Type B pancreatic cell (in vitro differentiated cells): ENCODE data around the gene AQP12A. TPM values are rescaled to one million over a fixed set of nuclear protein-coding genes. Genes with fewer than 3 reads are reported as not detected.
A peak's percentile ranks its signal among the peaks of the same experiment; 100 is the strongest.

Source experiments
- DNase-seq: peaks from one replicate; pipeline ENCODE4 v3.0.0; 2021; ENCODE audit warnings: mixed read lengths; ENCODE audit not compliant: unreplicated experiment; ENCODE audit errors: extremely low spot score
- H3K27ac Mint-ChIP-seq: 2 replicates; pipeline ENCODE4 v1.8.0; 2021; ENCODE audit warnings: mild to moderate bottlenecking, mixed read lengths
- H3K27me3 Mint-ChIP-seq: 2 replicates; pipeline ENCODE4 v1.8.0; 2021; ENCODE audit warnings: mixed read lengths
- H3K36me3 Mint-ChIP-seq: 2 replicates; pipeline ENCODE4 v1.8.0; 2021; ENCODE audit warnings: mixed read lengths
- H3K4me1 Mint-ChIP-seq: one replicate; pipeline ENCODE4 v1.8.0; 2021; ENCODE audit warnings: mixed read lengths; ENCODE audit not compliant: unreplicated experiment
- H3K4me3 Mint-ChIP-seq: 2 replicates; pipeline ENCODE4 v1.8.0; 2021; ENCODE audit warnings: mild to moderate bottlenecking, mixed read lengths
- H3K9me3 Mint-ChIP-seq: 2 replicates; pipeline ENCODE4 v1.8.0; 2021; ENCODE audit warnings: mixed read lengths
- CTCF ChIP-seq: fragments of 200-600 bp; sonication (generic); conservative IDR thresholded peaks from 2 replicates; pipeline ENCODE4 v1.5.0; 2021; ENCODE audit warnings: antibody characterized with exemption, mild to moderate bottlenecking
- total RNA-seq: library from RNA; stranded (reverse); gene quantifications from 2 replicates; pipeline ENCODE4 v1.2.1, GENCODE V29; 2021; ENCODE audit warnings: low replicate concordance

Gene AQP12A
- total RNA-seq, 1 donor from 2014 or later: 0.97 TPM

- H3K4me3 Mint-ChIP-seq: no peak overlapping the region
- no peak for TF ChIP-seq CTCF
- no peaks in the 10 kb centered on the region for H3K9me3 Mint-ChIP-seq
- no peaks in the 10 kb centered on the region for H3K4me1 Mint-ChIP-seq
- no peak for DNase-seq
- H3K36me3 Mint-ChIP-seq: no peaks in the 10 kb centered on the region
- H3K27ac Mint-ChIP-seq: no peak overlapping the region
- H3K27me3 Mint-ChIP-seq: no peaks in the 10 kb centered on the region
Measured at GRCh38 chr2:240732911-240733622, 41.4 kb downstream of the AQP12A start.

GRCh38 chr2:240733803-240734495 lies 42.3 kb downstream of the AQP12A start:
- H3K27ac Mint-ChIP-seq: no peak overlapping the region
- peaks cover 3% of the 10 kb centered on the region for H3K4me1 Mint-ChIP-seq
- no peak overlapping the region for H3K4me3 Mint-ChIP-seq
- H3K27me3 Mint-ChIP-seq: no peaks in the 10 kb centered on the region
- peak; percentile 26 for TF ChIP-seq CTCF
- no peaks in the 10 kb centered on the region for H3K9me3 Mint-ChIP-seq
- peaks cover 3% of the 10 kb centered on the region for H3K36me3 Mint-ChIP-seq
- DNase-seq: no peak

GRCh38 chr2:240734756-240735155 lies 43.1 kb downstream of the AQP12A start:
- H3K36me3 Mint-ChIP-seq: peaks cover 5% of the 10 kb centered on the region
- no peaks in the 10 kb centered on the region for H3K27me3 Mint-ChIP-seq
- TF ChIP-seq CTCF: no peak
- DNase-seq: no peak
- no peaks in the 10 kb centered on the region for H3K9me3 Mint-ChIP-seq
- H3K27ac Mint-ChIP-seq: no peak overlapping the region
- no peak overlapping the region for H3K4me3 Mint-ChIP-seq
- H3K4me1 Mint-ChIP-seq: peaks cover 6% of the 10 kb centered on the region

GRCh38 chr2:240735476-240735875 lies 43.8 kb downstream of the AQP12A start:
- peaks cover 5% of the 10 kb centered on the region for H3K36me3 Mint-ChIP-seq
- no peak overlapping the region for H3K4me3 Mint-ChIP-seq
- no peaks in the 10 kb centered on the region for H3K27me3 Mint-ChIP-seq
- no peaks in the 10 kb centered on the region for H3K9me3 Mint-ChIP-seq
- no peak overlapping the region for H3K27ac Mint-ChIP-seq
- TF ChIP-seq CTCF: no peak
- H3K4me1 Mint-ChIP-seq: peaks cover 6% of the 10 kb centered on the region
- no peak for DNase-seq

- no peak for DNase-seq
- peaks cover 6% of the 10 kb centered on the region for H3K4me1 Mint-ChIP-seq
- no peak overlapping the region for H3K4me3 Mint-ChIP-seq
- no peaks in the 10 kb centered on the region for H3K9me3 Mint-ChIP-seq
- H3K27me3 Mint-ChIP-seq: no peaks in the 10 kb centered on the region
- peaks cover 5% of the 10 kb centered on the region for H3K36me3 Mint-ChIP-seq
- TF ChIP-seq CTCF: no peak
- no peak overlapping the region for H3K27ac Mint-ChIP-seq
Measured at GRCh38 chr2:240736281-240737250, 44.9 kb downstream of the AQP12A start.
